HepG2 (cell line): ENCODE measurements around the gene HPDL. TPM values are rescaled to one million over a fixed set of nuclear protein-coding genes. Genes with fewer than 3 reads are reported as not detected.

ENCODE experiments used
- CHD4 ChIP-seq: fragments of 200-600 bp; sonication (generic); IDR thresholded peaks from 2 replicates; pipeline ENCODE4 v1.7.0; 2017; ENCODE audit warnings: mild to moderate bottlenecking, low read length, borderline replicate concordance
- CTCF ChIP-seq: sonication (generic); formaldehyde crosslinking; IDR thresholded peaks from 2 replicates; pipeline ENCODE4 v1.5.0; 2020; ENCODE audit warnings: mild to moderate bottlenecking, missing genetic modification reagents, moderate library complexity
- E2F1 ChIP-seq: sonication (generic); formaldehyde crosslinking; IDR thresholded peaks from 2 replicates; pipeline ENCODE4 v1.5.0; 2020; ENCODE audit warnings: missing genetic modification reagents
- ELF3 ChIP-seq: IDR thresholded peaks from 2 replicates; pipeline ENCODE4 v1.6.1; 2016; ENCODE audit warnings: missing genetic modification reagents, missing compliant biosample characterization
- FOXP4 ChIP-seq: sonication (generic); formaldehyde crosslinking; IDR thresholded peaks from 2 replicates; pipeline ENCODE4 v1.4.0; 2020; ENCODE audit warnings: missing genetic modification reagents
- GATAD1 ChIP-seq: IDR thresholded peaks from 2 replicates; pipeline ENCODE4 v1.6.1; 2016; ENCODE audit warnings: missing genetic modification reagents, missing compliant biosample characterization
- GZF1 ChIP-seq: sonication (generic); formaldehyde crosslinking; IDR thresholded peaks from 2 replicates; pipeline ENCODE4 v1.5.1; 2020; ENCODE audit warnings: mild to moderate bottlenecking, missing genetic modification reagents
- JARID2 ChIP-seq: sonication (generic); formaldehyde crosslinking; IDR thresholded peaks from 2 replicates; pipeline ENCODE4 v1.8.1; 2023; ENCODE audit warnings: missing genetic modification reagents, inconsistent platforms; ENCODE audit not compliant: insufficient replicate concordance
- MAFK ChIP-seq, 2 experiments: IDR thresholded peaks in 1 of 2; conservative IDR thresholded peaks in 1 of 2; 2 replicates each; pipeline ENCODE4 v1.6.1; 2011; ENCODE audit warnings: improper control_type of control experiment in 2 of 2, low read length in 2 of 2
- MIER3 ChIP-seq: IDR thresholded peaks from 2 replicates; pipeline ENCODE4 v1.6.1; 2016; ENCODE audit warnings: missing compliant biosample characterization, borderline replicate concordance
- NAIF1 ChIP-seq: sonication (generic); formaldehyde crosslinking; IDR thresholded peaks from 2 replicates; pipeline ENCODE4 v1.5.0; 2020; ENCODE audit warnings: mild to moderate bottlenecking, missing genetic modification reagents, borderline replicate concordance
- NR2F1 ChIP-seq, 2 experiments: fragments of 450-650 bp in 1 of 2; formaldehyde crosslinking in 1 of 2; IDR thresholded peaks; 2 replicates each; pipeline versions ENCODE4 v1.5.0 to v1.6.1; 2016 to 2020; ENCODE audit warnings: mild to moderate bottlenecking in 1 of 2, missing compliant biosample characterization in 1 of 2, missing genetic modification reagents in 1 of 2, moderate library complexity in 1 of 2
- PITX1 ChIP-seq: sonication (generic); formaldehyde crosslinking; IDR thresholded peaks from 2 replicates; pipeline ENCODE4 v1.5.1; 2020; ENCODE audit warnings: mild to moderate bottlenecking, missing genetic modification reagents
- POGZ ChIP-seq: sonication (generic); formaldehyde crosslinking; IDR thresholded peaks from 2 replicates; pipeline ENCODE4 v1.4.0; 2020; ENCODE audit warnings: mild to moderate bottlenecking, missing genetic modification reagents
- SOX6 ChIP-seq, 2 experiments: fragments of 450-650 bp in 1 of 2; sonication (generic) in 1 of 2; formaldehyde crosslinking in 1 of 2; IDR thresholded peaks; 2 replicates each; pipeline versions ENCODE4 v1.4.0 to v1.6.1; 2017 to 2020; ENCODE audit warnings: antibody characterized with exemption in 1 of 2, mild to moderate bottlenecking in 1 of 2, missing genetic modification reagents in 1 of 2
- ZBTB38 ChIP-seq: sonication (generic); formaldehyde crosslinking; IDR thresholded peaks from 2 replicates; pipeline ENCODE4 v1.5.1; 2020; ENCODE audit warnings: mild to moderate bottlenecking, missing genetic modification reagents
- ZFP36L2 ChIP-seq: sonication (generic); formaldehyde crosslinking; IDR thresholded peaks from 2 replicates; pipeline ENCODE4 v1.4.0; 2020; ENCODE audit warnings: missing genetic modification reagents
- ZNF335 ChIP-seq: sonication (generic); formaldehyde crosslinking; IDR thresholded peaks from 2 replicates; pipeline ENCODE4 v1.4.0; 2020; ENCODE audit warnings: missing genetic modification reagents
- ZNF33B ChIP-seq: sonication (generic); formaldehyde crosslinking; IDR thresholded peaks from 2 replicates; pipeline ENCODE4 v1.5.1; 2020; ENCODE audit warnings: mild to moderate bottlenecking, missing genetic modification reagents
- ZNF350 ChIP-seq: sonication (generic); formaldehyde crosslinking; IDR thresholded peaks from 2 replicates; pipeline ENCODE4 v1.4.0; 2020; ENCODE audit warnings: mild to moderate bottlenecking, low read depth, missing genetic modification reagents, borderline replicate concordance
- ZNF451 ChIP-seq: sonication (generic); formaldehyde crosslinking; IDR thresholded peaks from 2 replicates; pipeline ENCODE4 v1.5.0; 2020; ENCODE audit warnings: mild to moderate bottlenecking, missing genetic modification reagents
- ZNF605 ChIP-seq: sonication (generic); formaldehyde crosslinking; IDR thresholded peaks from 2 replicates; pipeline ENCODE4 v1.8.0; 2022; ENCODE audit warnings: mild to moderate bottlenecking, missing genetic modification reagents
- polyA plus RNA-seq, 8 experiments: library from polyadenylated mRNA; depleted of rRNA in 3 of 8; stranded (reverse) in 7 of 8; unstranded in 1 of 8; fragments of >200 nt; fragmentation: Illumina TruSeq in 4 of 8; extraction: Trizol in 4 of 8; gene quantifications; 2 replicates each; pipeline versions ENCODE4 v1.2.1 to v1.2.3, GENCODE V29; 2011 to 2016; ENCODE audit warnings: low read depth in 4 of 8, missing spikeins in 1 of 8, mixed read lengths in 1 of 8; ENCODE audit not compliant: insufficient read depth in 1 of 8
- total RNA-seq, 5 experiments: library from RNA; depleted of rRNA; stranded (reverse); fragments of >200 nt; fragmentation: Illumina TruSeq; extraction: Trizol; gene quantifications; 2 replicates each; pipeline ENCODE4 v1.2.3, GENCODE V29; 2016; ENCODE audit warnings: low read depth in 1 of 5
- TF ChIP-seq, protein P1 (sequence below): sonication (generic); formaldehyde crosslinking; IDR thresholded peaks from 2 replicates; pipeline ENCODE4 v1.4.0; 2020; ENCODE audit warnings: missing genetic modification reagents

Gene HPDL
- total and polyA plus RNA-seq, 2 of the 13 experiments (the other 11 are each of a cell fraction or from before 2014, with no cell fraction given), result not detected

DNA sequence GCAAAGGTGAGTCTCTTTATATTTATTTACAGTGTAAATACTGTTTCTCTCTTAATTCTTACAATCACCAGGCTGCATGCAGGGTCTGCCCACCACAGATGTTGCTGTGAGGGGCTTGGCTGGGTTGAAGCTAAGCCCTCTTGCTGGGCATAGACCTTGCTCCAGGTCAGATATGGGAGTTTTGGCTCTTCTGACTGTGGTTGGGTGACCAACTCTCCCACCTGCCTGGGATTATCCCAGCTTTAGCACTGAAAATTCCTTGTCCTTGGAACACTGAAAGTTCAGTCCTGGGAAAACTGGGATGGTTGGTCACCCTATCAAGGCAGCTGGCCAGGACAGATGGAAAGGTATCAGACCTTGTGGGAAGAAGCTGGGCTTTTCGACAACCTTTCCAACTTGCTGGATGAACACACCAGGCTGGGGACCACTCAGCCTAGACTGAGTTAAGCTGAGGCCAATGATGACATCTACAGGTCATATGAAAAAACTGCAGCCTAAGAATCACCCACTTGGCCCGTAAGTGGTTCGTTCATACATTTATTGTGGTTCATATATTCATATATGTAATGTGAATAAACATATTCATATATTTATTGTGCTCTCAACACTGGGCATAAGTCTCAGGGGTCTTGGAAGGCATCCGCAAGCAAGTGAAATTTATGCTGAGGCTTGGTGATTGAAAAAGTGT is 26.6 kb upstream of the HPDL start (continued):
- TF ChIP-seq, protein P1, sequence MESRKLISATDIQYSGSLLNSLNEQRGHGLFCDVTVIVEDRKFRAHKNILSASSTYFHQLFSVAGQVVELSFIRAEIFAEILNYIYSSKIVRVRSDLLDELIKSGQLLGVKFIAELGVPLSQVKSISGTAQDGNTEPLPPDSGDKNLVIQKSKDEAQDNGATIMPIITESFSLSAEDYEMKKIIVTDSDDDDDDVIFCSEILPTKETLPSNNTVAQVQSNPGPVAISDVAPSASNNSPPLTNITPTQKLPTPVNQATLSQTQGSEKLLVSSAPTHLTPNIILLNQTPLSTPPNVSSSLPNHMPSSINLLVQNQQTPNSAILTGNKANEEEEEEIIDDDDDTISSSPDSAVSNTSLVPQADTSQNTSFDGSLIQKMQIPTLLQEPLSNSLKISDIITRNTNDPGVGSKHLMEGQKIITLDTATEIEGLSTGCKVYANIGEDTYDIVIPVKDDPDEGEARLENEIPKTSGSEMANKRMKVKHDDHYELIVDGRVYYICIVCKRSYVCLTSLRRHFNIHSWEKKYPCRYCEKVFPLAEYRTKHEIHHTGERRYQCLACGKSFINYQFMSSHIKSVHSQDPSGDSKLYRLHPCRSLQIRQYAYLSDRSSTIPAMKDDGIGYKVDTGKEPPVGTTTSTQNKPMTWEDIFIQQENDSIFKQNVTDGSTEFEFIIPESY (CRISPR knock-in tag), result 0 out of 2 replicates have a peak, but pooled peaks have one; percentile 10
- TF ChIP-seq PITX1 (CRISPR knock-in tag), result 0 out of 2 replicates have a peak, but pooled peaks have one; percentile 31
- TF ChIP-seq JARID2, result no peak
- TF ChIP-seq NAIF1 (CRISPR knock-in tag), result no peak
- TF ChIP-seq GZF1 (CRISPR knock-in tag), result 0 out of 2 replicates have a peak, but pooled peaks have one; percentile 45
- TF ChIP-seq ZFP36L2 (CRISPR knock-in tag), result no peak
- no peak for TF ChIP-seq MIER3 (CRISPR knock-in tag)
- no peak for TF ChIP-seq ZBTB38 (CRISPR knock-in tag)
- no peak for TF ChIP-seq ZNF33B (CRISPR knock-in tag)
- peak; percentile 54; the same call in 1 of the 2 replicates for TF ChIP-seq CHD4
- 0 out of 2 replicates have a peak, but pooled peaks have one; percentile 24 for TF ChIP-seq ZNF605 (CRISPR knock-in tag)
- TF ChIP-seq FOXP4 (CRISPR knock-in tag), result no peak
- TF ChIP-seq ZNF335 (CRISPR knock-in tag), result peak; percentile 24; the same call in 1 of the 2 replicates
- TF ChIP-seq ELF3 (CRISPR knock-in tag), result 0 out of 2 replicates have a peak, but pooled peaks have one; percentile 23
- TF ChIP-seq POGZ (CRISPR knock-in tag), result 0 out of 2 replicates have a peak, but pooled peaks have one; percentile 13
- TF ChIP-seq CTCF (CRISPR knock-in tag), result peak; percentile 90
- TF ChIP-seq SOX6 (IDR thresholded peaks at IDR 0.05), result no peak
- TF ChIP-seq SOX6 (CRISPR knock-in tag; IDR thresholded peaks at IDR 0.05), result peak; percentile 22; the same call in 1 of the 2 replicates
- no peak for TF ChIP-seq E2F1
- no peak for TF ChIP-seq MAFK (conservative IDR thresholded peaks at IDR 0.05 in 1 of 2, IDR thresholded peaks at IDR 0.05 in 1 of 2; ENCODE audit: low read length in 2 of 2)
- 0 out of 2 replicates have a peak, but pooled peaks have one; percentile 20 for TF ChIP-seq GATAD1 (CRISPR knock-in tag)
- TF ChIP-seq NR2F1 (CRISPR knock-in tag; IDR thresholded peaks at IDR 0.05), result no peak
- TF ChIP-seq ZNF451 (CRISPR knock-in tag), result no peak
- TF ChIP-seq ZNF350, result no peak
